Uterus (tissue), 4 donors: ENCODE measurements around the gene MMP2. TPM values are rescaled to one million over a fixed set of nuclear protein-coding genes. Genes with fewer than 3 reads are reported as not detected.
A peak's percentile ranks its signal among the peaks of the same experiment; 100 is the strongest.

Experiments
- DNase-seq, 2 donors: peaks; one replicate each; pipeline ENCODE4 v3.0.0-alpha.2; 2019 to 2020
- H3K27ac ChIP-seq, 2 donors: fragments of 200-600 bp; sonication (generic); 1 replicate in 1 of 2; 2 replicates in 1 of 2; pipeline ENCODE4 v1.5.1; 2016 to 2018
- H3K27me3 ChIP-seq, 2 donors: fragments of 200-600 bp; sonication (generic); one replicate each; pipeline ENCODE4 v1.5.1; 2018 to 2019; ENCODE audit warnings: control low read depth in 1 of 2
- H3K36me3 ChIP-seq, 2 donors: fragments of 200-600 bp; sonication (generic); one replicate each; pipeline ENCODE4 v1.5.1; 2019; ENCODE audit warnings: control low read depth in 1 of 2
- H3K4me1 ChIP-seq, 2 donors: fragments of 200-600 bp; sonication (generic); one replicate each; pipeline ENCODE4 v1.5.1; 2018 to 2019; ENCODE audit warnings: control low read depth in 1 of 2
- H3K4me3 ChIP-seq, 2 donors: fragments of 200-600 bp; sonication (generic); 1 replicate in 1 of 2; 2 replicates in 1 of 2; pipeline ENCODE4 v1.5.1; 2018 to 2019; ENCODE audit warnings: mild to moderate bottlenecking in 1 of 2
- H3K9me3 ChIP-seq, 2 donors: fragments of 200-600 bp; sonication (generic); one replicate each; pipeline ENCODE4 v1.5.1; 2019; ENCODE audit warnings: control low read depth in 1 of 2
- CTCF ChIP-seq, 4 experiments: fragments of 200-600 bp in 2 of 4; fragments of 450-650 bp in 2 of 4; sonication (generic) in 2 of 4; IDR thresholded peaks; one replicate each; pipeline ENCODE4 v1.5.1; 2016 to 2019; ENCODE audit warnings: antibody characterized with exemption in 4 of 4, mild to moderate bottlenecking in 2 of 4, moderate library complexity in 1 of 4
- POLR2A ChIP-seq, 2 donors: fragments of 450-650 bp; IDR thresholded peaks; one replicate each; pipeline ENCODE4 v1.6.1; 2016; ENCODE audit warnings: antibody characterized with exemption in 2 of 2, mild to moderate bottlenecking in 1 of 2, moderate library complexity in 1 of 2
- intact Hi-C: fragments of 100-400 bp; cut with DNase I; formaldehyde crosslinking; loops from one replicate; pipeline ENCODE4 v1.15.1; 2023; ENCODE audit warnings: low total_unique reads
- total RNA-seq, 4 donors: library from RNA; depleted of rRNA in 3 of 4; stranded (reverse); fragments of >200 nt in 3 of 4; gene quantifications; one replicate each; pipeline versions ENCODE4 v1.1.0 to v1.2.4, GENCODE V29; 2014 to 2023
- donor health status: DM: yes; HTN: yes; CAD: no.

MMP2 gene
- total RNA-seq, 4 donors from 2014 or later, result 130 to 578 (median 324) TPM

- Histone ChIP-seq H3K4me1 (no peaks in the 10 kb centered on the region), H3K27ac (no peak overlapping the region), H3K36me3 (no peaks in the 10 kb centered on the region), H3K27me3 (no peaks in the 10 kb centered on the region), H3K9me3 (no peaks in the 10 kb centered on the region), H3K4me3 (no peak overlapping the region)
- no peak for DNase-seq
- intact Hi-C loops, result no loop called here
- TF ChIP-seq POLR2A (IDR thresholded peaks at IDR 0.05) (no peak), CTCF (IDR thresholded peaks at IDR 0.05) (no peak)
These were observed 60.5 kb downstream of the MMP2 start for GRCh38 chr16:55539488-55539887.

- no peaks in the 10 kb centered on the region for H3K4me1 ChIP-seq
- H3K4me3 ChIP-seq, result no peak overlapping the region
- no peaks in the 10 kb centered on the region for H3K36me3 ChIP-seq
- TF ChIP-seq CTCF (IDR thresholded peaks at IDR 0.05), result no peak
- no peak for TF ChIP-seq POLR2A (IDR thresholded peaks at IDR 0.05)
- intact Hi-C loops, result no loop called here
- H3K9me3 ChIP-seq, result no peaks in the 10 kb centered on the region
- DNase-seq, result no peak
- no peak overlapping the region for H3K27ac ChIP-seq
- no peaks in the 10 kb centered on the region for H3K27me3 ChIP-seq
These were observed 61.2 kb downstream of the MMP2 start for GRCh38 chr16:55540221-55540620.

- Histone ChIP-seq H3K36me3 (no peaks in the 10 kb centered on the region), H3K9me3 (no peaks in the 10 kb centered on the region), H3K27ac (peak overlapping the region; percentile 6 to 34)
These were observed 63.6 kb downstream of the MMP2 start for GRCh38 chr16:55542459-55543082.

GRCh38 chr16:55543472-55543871, 64.5 kb downstream of the MMP2 start:
- no peaks in the 10 kb centered on the region for H3K4me1 ChIP-seq
- H3K4me3 ChIP-seq, result no peak overlapping the region
- H3K27ac ChIP-seq, result no peak overlapping the region
- no peaks in the 10 kb centered on the region for H3K9me3 ChIP-seq
- no peaks in the 10 kb centered on the region for H3K27me3 ChIP-seq
- DNase-seq, result no peak
- TF ChIP-seq POLR2A (IDR thresholded peaks at IDR 0.05), result no peak
- peak; percentile 54 to 71 (median 56) for TF ChIP-seq CTCF (IDR thresholded peaks at IDR 0.05)
- no peaks in the 10 kb centered on the region for H3K36me3 ChIP-seq
- intact Hi-C loops, result loop anchor here (2.0 kb wide), 1 partner anchor 81 kb away; no protein-coding TSS in a partner anchor

More at GRCh38 chr16:55542459-55543082, 63.6 kb downstream of the MMP2 start:
- Histone ChIP-seq H3K4me1 (no peaks in the 10 kb centered on the region), H3K4me3 (no peak overlapping the region), H3K27me3 (no peaks in the 10 kb centered on the region)
- no peak for DNase-seq
- TF ChIP-seq CTCF (IDR thresholded peaks at IDR 0.05), result no peak
- no peak for TF ChIP-seq POLR2A (IDR thresholded peaks at IDR 0.05)
- intact Hi-C loops, result loop anchor here (2.0 kb wide), 1 partner anchor 80 kb away; no protein-coding TSS in a partner anchor

- no peak overlapping the region for H3K4me3 ChIP-seq
- H3K27ac ChIP-seq, result no peak overlapping the region
- intact Hi-C loops, result no loop called here
- TF ChIP-seq CTCF (IDR thresholded peaks at IDR 0.05) (no peak), POLR2A (IDR thresholded peaks at IDR 0.05) (no peak)
- no peak for DNase-seq
- no peaks in the 10 kb centered on the region for H3K27me3 ChIP-seq
- H3K9me3 ChIP-seq, result no peaks in the 10 kb centered on the region
- H3K36me3 ChIP-seq, result no peaks in the 10 kb centered on the region
- no peaks in the 10 kb centered on the region for H3K4me1 ChIP-seq
These were observed 73.6 kb downstream of the MMP2 start for GRCh38 chr16:55552621-55553020.
